Measurements from ENCODE around the gene FRMD8.

The FRMD8 gene

GRCh38 chr11:65416341-65416824 lies 29.9 kb downstream of the FRMD8 start:
- peak; percentile 96 for DNase-seq

- peak; percentile 49 for DNase-seq
These were observed 30.6 kb downstream of the FRMD8 start for GRCh38 chr11:65416841-65417701.

- DNase-seq = peak; percentile 55
These were observed 31.4 kb downstream of the FRMD8 start for GRCh38 chr11:65417702-65418430.

GRCh38 chr11:65418431-65418680 lies 31.9 kb downstream of the FRMD8 start:
- DNase-seq = no peak

GRCh38 chr11:65418681-65419459 lies 32.4 kb downstream of the FRMD8 start:
- peak; percentile 95 for DNase-seq

GRCh38 chr11:65419460-65419771 lies 33.0 kb downstream of the FRMD8 start:
- no peak for DNase-seq

GRCh38 chr11:65419772-65420481 lies 33.5 kb downstream of the FRMD8 start:
- DNase-seq = peak; percentile 77

- peak; percentile 18 for DNase-seq
These were observed 34.1 kb downstream of the FRMD8 start for GRCh38 chr11:65420506-65420905.

GRCh38 chr11:65420979-65421793 lies 34.7 kb downstream of the FRMD8 start:
- DNase-seq = peak; percentile 92

GRCh38 chr11:65421794-65422632 lies 35.6 kb downstream of the FRMD8 start:
- peak; percentile 98 for DNase-seq

- DNase-seq = peak; percentile 96
These were observed 36.4 kb downstream of the FRMD8 start, which contains the start of gene NEAT1 for GRCh38 chr11:65422633-65423515. TSS of gene NEAT1 (plus strand) at chr11:65422798.

- peak; percentile 51 for DNase-seq
These were observed 37.2 kb downstream of the FRMD8 start for GRCh38 chr11:65423516-65424204.

GRCh38 chr11:65424205-65425104 lies 38.0 kb downstream of the FRMD8 start:
- peak; percentile 86 for DNase-seq

- DNase-seq = peak; percentile 86
These were observed 38.9 kb downstream of the FRMD8 start for GRCh38 chr11:65425105-65425970.

GRCh38 chr11:65425971-65426838 lies 39.8 kb downstream of the FRMD8 start:
- peak; percentile 48 for DNase-seq
